LoVo (cell line): Measurements from ENCODE around the gene RSPO3.
A peak's percentile ranks its signal among the peaks of the same experiment; 100 is the strongest.

Experiments used
- DNase-seq: peaks from one replicate; pipeline ENCODE4 v3.0.0-alpha.2; 2016; ENCODE audit warnings: low spot score

RSPO3 gene

GRCh38 chr6:127111526-127111925 lies 6.9 kb upstream of the RSPO3 start:
- DNase-seq = no peak

GRCh38 chr6:127114214-127114760 lies 4.2 kb upstream of the RSPO3 start:
- no peak for DNase-seq

GRCh38 chr6:127115084-127115655 lies 3.3 kb upstream of the RSPO3 start:
- DNase-seq = no peak

- no peak for DNase-seq
Observed at GRCh38 chr6:127115746-127116145, 2.7 kb upstream of the RSPO3 start.

- no peak for DNase-seq
Observed at GRCh38 chr6:127117979-127118297, 533 bp upstream of the RSPO3 start.

- DNase-seq = no peak
Observed at GRCh38 chr6:127119102-127120022, 891 bp downstream of the RSPO3 start.

- DNase-seq = no peak
Observed at GRCh38 chr6:127120023-127120786, 1.7 kb downstream of the RSPO3 start.

- DNase-seq = peak; percentile 41
Observed at GRCh38 chr6:127120787-127121636, 2.5 kb downstream of the RSPO3 start.

GRCh38 chr6:127121637-127121960 lies 3.1 kb downstream of the RSPO3 start:
- DNase-seq = no peak

GRCh38 chr6:127124172-127124571 lies 5.7 kb downstream of the RSPO3 start:
- DNase-seq = no peak

- DNase-seq = no peak
Observed at GRCh38 chr6:127124680-127125079, 6.2 kb downstream of the RSPO3 start.

GRCh38 chr6:127128066-127128465 lies 9.6 kb downstream of the RSPO3 start:
- DNase-seq = no peak

GRCh38 chr6:127129251-127129650 lies 10.8 kb downstream of the RSPO3 start:
- no peak for DNase-seq

GRCh38 chr6:127131275-127131674 lies 12.8 kb downstream of the RSPO3 start:
- DNase-seq = no peak

GRCh38 chr6:127131772-127132376 lies 13.4 kb downstream of the RSPO3 start:
- no peak for DNase-seq

GRCh38 chr6:127134136-127134535 lies 15.7 kb downstream of the RSPO3 start:
- no peak for DNase-seq

GRCh38 chr6:127136786-127137185 lies 18.3 kb downstream of the RSPO3 start:
- DNase-seq = no peak

- DNase-seq = no peak
Observed at GRCh38 chr6:127146932-127147331, 28.5 kb downstream of the RSPO3 start.

- DNase-seq = no peak
Observed at GRCh38 chr6:127147534-127147933, 29.1 kb downstream of the RSPO3 start.

GRCh38 chr6:127148511-127148910 lies 30.0 kb downstream of the RSPO3 start:
- no peak for DNase-seq

GRCh38 chr6:127154509-127154908 lies 36.0 kb downstream of the RSPO3 start:
- no peak for DNase-seq
